ENCODE results near the gene GRIK1. TPM values are rescaled to one million over a fixed set of nuclear protein-coding genes. Genes with fewer than 3 reads are reported as not detected.
"Not testable (repeated sequence)": the region's sequence is repeated elsewhere in the genome, so short reads cannot be mapped to it uniquely, and the experiment has no call there.

The GRIK1 gene
- 5.1 TPM for total RNA-seq (ENCODE audit: insufficient read depth, low replicate concordance)

DNA sequence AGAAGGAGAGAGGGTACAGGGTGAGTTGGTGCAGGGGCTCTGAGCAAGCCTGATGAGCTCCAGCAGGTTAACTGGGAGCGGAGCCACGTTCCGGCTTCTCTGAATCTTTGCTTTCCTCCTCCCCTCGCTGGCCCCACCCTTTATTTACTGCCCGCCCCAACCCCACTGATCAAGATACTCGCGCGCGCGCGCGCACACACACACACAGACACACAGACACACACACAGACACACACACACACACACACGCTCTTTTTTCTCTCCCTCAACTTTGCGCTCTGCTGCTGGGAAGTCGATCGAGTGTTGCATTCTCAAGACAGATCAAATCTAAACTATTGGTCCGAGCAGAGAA, at the start of gene GRIK1:
GRIK1 (minus strand) TSS at position 73 of the 352 bp plus-strand sequence.
- DNase-seq (ENCODE audit: low spot score): no peak

DNA sequence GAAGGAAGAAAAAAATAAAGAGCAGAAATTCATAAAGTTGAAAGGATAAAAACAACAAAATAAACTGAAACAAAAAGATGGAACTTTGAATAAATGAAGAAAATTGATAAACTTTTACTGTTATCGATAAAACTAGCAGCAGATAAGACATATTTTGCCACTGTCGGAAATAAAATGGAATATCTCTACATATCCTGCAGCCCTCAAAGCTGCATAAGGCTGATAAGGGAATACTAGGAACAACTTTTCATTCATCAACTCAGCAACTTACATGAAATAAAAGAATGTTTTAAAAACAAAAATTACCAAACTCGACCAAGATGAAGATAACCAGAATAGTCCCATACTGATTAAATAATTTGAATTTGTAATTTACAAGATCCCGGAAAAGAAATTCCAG, 48.0 kb upstream of the GRIK1 start:
- no peak for DNase-seq (ENCODE audit: low spot score)

DNA sequence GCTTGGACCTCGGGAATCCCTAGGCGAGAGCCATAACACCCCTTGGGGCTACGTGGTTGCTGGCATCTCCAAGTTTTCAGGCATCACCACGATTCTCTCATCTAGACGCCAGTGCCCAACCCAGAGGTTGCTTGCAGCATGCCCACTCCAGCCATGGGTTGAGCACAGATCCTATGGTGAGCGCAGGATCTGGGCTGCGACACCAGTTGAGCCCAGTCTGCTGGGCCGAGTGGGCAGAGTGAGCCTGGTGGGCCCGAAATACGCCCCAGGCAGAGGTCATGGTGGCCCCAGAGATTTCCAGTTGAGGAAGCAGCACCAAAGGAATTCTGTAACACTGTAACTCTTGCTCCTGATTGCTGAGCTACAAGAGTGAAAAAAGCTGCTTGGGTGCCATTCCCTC, 46.1 kb upstream of the GRIK1 start:
- no peak for DNase-seq (ENCODE audit: low spot score)

DNA sequence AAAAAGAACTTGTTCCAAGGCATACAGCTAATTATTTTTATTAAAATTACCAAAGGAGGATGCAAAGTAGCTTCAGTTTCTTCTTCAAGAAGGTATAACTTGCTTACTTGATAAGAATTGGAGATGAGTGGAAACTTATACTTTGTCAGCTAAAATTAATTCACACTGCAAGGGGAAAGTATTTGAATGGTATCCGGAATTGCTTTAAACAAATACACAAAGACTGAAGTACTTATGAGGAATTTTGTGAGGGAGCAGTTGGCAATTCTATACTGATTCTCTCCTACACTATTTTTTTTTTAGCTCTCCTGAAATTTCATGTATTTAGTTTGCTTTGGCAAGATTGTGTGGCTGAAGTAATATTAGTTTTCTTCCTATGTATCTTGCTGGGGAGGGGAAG, 39.2 kb upstream of the GRIK1 start:
- DNase-seq (ENCODE audit: low spot score): no peak

DNA sequence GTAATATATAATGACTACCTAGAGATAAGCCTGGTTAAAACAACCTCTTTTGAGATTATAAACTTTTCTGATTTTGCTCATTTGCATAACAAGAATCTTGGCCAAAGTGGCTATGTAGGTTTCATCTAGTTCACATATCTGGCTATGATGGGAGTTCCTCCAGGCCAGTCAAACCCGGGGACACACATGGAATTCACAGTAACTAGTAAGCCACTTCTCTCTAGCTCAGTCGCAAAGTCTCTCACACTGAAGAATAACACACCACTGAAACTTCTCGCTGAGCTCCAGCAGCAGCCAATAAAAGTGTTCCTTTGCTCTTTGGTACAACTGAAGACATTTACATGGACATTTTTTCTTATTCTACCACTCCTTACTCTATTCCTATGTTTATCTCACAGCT, 36.0 kb upstream of the GRIK1 start:
- DNase-seq (ENCODE audit: low spot score): no peak

DNA sequence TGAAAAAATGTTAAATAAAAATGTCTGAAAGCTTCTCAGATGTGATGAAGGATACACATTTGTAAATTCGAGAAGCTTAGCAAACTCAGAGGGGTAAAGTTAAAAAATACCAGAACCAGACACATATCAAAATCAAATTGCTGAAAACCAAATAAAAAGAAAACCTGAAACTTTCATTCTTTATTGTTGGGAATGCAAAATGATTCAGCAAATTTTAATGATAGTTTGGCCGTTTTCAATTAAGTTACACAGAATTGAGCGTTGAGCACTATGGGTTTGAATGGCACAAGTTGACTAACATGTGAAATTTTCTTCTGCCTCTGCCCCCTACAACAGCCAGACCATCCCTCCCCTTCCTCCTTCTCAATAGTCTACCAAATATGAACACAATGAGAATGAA, 33.5 kb upstream of the GRIK1 start:
- DNase-seq (ENCODE audit: low spot score): no peak

DNA sequence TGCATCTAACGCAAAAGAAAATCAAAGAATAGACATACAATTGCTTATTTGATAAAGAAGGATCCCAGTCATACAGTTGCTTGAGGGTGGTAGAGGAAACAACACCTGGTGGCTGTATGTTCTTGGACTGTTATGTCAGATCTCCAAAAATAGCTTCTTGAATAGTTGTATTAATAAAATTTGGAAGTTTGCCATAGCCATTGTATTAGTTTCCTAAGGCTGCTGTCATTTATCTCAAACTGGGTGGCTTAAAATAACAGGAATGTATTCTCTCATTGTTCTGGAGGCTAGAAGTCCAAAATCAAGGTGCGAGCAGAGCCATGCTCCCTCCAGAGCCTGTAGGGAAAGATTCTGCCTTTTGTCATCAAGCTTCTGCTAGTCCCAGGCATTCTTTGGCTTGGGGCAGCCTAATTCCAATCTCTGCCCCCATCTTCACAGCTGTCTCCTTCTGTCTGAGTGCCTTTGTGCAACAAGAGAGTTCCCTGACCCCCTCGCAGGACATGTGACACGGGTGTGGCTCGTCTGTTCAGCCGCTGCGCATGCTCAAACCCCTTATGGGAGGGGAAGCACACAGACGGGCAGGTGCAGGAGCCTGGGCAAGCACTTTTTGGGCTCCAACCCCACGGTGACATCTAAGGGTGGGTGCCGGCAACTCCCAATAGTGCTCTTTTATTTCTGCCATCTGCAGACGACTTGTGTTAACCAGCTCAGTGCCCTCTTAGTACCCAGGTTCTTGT, 21.7 kb upstream of the GRIK1 start:
- no peak for DNase-seq (ENCODE audit: low spot score)

DNA sequence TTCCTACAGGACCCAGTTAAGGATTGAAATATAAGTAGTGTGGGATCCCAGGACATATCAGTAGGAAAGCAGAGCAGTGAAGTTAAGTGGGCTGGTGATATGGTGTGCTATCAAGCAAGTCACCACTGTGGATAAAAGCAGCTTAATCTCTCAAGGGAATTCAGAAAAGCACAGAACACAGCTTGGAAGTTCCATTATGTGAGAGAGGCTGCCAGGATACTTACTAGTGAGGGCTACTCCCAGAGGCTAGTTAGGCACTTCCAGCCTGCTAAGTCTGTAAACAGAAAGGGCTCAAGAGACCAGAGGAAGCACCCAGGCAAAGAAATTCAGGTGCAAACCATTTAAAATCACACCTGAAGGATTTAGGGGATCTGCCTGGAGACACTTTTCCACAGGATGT, 18.8 kb upstream of the GRIK1 start:
- no peak for DNase-seq (ENCODE audit: low spot score)

DNA sequence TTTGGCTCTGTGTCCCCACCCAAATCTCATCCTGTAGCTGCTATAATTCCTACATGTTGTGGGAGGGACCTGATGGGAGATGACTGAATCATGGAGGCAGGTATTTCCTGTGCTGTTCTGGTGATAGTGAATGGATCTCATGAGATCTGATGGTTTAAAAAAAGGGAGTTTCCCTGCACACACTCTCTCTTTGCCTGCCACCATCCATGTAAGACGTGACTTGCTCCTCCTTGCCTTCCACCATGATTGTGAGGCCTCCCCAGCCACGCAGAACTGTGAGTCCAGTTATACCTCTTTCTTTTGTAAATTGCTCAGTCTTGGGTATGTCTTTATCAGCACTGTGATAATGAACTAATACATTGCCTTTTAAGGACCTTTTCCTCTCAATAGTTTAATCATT, 18.2 kb upstream of the GRIK1 start:
- DNase-seq (ENCODE audit: low spot score): not testable (repeated sequence)

DNA sequence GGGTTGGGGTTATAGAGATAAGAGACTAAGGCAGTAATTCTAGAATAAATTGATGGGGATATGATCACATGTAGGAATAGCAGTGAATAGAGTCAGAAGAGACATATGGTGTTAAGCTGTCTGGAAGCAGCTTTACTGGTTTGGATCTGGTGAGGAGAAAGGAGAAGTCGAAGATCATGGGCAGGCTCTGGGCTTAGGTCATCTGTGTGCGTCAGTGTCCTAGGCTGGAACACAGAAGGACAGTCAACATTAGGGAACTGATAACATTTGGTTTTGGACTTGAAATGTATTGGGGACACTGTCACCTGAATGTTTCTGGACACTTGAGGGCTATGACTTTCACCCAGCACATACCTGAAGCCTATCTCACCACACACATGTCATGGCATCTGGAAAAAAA, 13.9 kb upstream of the GRIK1 start:
- DNase-seq (ENCODE audit: low spot score): no peak

DNA sequence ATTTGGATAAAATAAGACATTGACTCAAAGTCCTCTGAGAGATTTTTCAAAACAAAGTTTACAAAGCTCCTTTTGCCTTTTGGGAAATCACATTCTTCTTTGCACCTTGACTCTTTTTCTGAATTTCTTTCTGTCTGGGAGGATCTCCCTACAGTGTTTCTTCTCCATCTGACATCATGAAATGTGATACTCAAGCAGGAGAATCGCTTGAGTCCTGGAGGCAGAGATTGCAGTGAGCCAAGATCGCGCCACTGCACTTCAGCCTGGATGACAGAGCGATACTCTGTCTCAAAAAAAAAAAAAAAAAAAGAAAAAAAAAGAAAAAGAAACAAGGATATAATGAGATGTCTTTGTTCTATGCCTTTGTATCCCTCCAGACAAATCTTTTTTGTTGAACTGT, 13.3 kb upstream of the GRIK1 start:
- DNase-seq (ENCODE audit: low spot score): no peak

DNA sequence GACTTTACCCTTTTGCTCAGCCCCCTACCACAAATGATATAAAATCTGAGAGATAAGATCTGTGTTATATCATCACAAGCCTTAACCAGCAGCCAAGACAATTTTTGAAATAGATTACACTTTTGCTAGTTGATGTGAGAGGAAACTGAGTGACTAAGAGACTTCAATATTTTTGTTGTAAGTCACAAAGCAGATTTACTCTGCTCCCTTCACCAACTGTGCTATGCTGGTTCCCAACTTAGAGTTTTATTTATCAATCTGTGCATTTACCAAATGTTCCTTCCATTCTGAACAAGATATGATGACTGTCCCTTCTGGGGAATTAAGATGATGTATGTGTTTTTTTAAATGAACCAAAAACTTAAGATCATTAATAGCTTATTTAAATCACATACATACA, 12.1 kb upstream of the GRIK1 start:
- no peak for DNase-seq (ENCODE audit: low spot score)

DNA sequence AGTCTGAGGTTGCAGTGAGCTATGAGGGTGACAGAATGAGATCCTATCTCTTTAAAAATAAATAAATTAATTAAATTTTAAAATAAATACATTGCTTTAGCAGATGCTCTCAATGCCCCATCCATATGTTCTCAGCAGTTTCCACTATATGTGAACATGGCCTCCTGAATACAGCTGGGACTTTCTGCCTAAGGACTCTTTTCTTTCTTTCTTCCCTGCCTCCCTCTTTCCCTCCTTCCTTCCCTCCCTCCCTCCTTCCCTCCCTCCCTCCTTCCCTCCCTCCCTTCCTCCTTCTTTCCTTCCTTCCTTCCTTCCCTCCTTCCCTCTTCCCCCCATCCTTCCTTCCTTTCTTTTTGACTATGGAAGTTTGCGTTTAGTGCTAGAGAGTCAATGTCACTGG, 10.2 kb upstream of the GRIK1 start:
- no peak for DNase-seq (ENCODE audit: low spot score)

DNA sequence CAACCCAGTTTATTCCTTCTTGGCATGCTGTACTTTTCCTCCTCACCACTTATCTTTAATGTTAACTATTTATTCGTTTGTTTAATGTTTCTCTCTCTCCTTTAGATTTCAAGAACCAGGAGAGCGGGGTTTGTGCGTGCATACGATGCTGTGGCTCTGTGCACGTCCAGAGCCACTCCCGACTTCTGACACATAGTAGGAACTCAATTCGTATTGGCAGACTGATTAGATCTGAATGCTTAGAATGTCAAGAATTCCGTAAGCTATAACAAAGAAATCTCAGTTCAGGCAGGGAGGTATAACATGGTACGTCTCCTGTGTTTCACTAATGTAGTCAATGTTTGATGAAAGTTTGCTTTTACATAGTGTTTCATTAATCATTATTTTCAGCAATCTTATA, 7.3 kb upstream of the GRIK1 start:
- no peak for DNase-seq (ENCODE audit: low spot score)

DNA sequence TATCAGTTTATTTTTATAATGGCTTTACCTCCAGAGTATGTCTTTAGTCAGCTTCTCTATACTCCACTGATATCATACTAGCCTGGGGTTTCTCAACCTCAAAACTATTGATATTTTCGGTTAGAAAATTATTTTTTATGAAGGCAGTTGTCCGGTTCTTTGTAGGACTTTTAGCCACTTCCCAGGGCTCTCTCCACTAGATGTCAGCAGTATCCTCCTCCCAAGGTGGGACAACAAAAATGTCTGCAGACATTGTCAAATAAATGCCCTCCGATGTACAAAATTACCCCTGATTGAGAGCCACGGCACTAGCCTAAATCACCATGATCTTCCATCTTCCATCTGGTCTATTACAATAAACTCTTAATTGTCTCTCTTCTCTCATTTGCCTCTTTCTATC, 4.1 kb upstream of the GRIK1 start:
- no peak for DNase-seq (ENCODE audit: low spot score)

DNA sequence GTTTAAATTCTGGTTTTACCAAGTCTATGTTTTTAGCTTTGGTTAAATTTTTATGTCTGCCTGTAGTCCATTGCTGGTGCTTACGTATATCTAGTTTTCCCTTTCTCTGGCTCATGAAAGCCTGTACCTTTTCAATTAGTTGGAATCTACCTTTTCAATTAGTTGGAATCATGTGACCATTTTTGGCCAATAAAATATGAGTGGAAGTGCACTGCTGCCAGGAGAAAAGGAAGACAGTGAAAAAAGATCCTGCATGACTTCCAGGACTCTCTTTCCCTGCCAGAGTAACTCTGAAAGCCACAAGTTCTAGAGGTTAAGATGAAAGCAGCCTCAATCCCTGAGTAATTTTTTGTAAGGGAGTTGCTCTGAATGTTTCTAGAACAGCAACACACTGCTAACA, 2.2 kb upstream of the GRIK1 start:
- DNase-seq (ENCODE audit: low spot score): no peak

DNA sequence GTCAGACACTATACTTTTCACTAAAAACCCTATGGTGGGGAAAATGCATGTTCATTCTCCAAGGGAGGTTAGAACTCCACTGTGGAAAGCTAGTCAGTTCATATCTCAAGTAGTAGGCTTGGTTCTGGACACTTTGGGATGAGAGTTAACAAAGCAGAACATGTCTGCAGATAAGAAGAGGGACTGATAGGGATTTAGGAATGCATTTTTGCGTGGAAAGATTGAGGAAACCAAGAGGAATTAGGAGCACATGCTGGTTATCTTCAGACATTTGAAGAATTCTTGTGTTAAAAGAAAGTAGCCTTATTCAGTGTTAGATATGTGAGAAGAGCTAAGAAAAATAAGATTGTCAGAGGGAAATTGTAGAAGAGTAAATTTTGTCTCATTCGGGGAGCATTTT, 1.2 kb upstream of the GRIK1 start:
- peak; percentile 57 for DNase-seq (ENCODE audit: low spot score)

DNA sequence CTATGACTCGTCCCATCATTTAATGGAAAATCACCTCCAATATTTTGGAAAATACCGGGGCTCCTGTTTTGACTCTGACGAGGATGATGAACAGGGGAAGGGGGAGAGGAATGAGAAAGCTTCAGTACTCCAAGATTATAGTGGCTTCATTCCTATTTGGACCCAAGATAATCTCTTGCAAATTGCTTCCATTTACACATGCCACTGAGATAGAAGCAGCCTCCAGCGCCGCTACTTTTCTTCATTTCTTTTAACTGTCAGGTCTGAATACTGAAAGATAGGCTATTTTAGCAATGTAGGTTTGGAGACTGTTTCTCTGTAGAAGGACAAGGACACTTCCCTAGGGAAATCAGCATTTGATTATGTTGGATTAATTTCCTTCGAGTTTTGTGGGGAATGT, 565 bp upstream of the GRIK1 start:
- DNase-seq (ENCODE audit: low spot score): no peak

DNA sequence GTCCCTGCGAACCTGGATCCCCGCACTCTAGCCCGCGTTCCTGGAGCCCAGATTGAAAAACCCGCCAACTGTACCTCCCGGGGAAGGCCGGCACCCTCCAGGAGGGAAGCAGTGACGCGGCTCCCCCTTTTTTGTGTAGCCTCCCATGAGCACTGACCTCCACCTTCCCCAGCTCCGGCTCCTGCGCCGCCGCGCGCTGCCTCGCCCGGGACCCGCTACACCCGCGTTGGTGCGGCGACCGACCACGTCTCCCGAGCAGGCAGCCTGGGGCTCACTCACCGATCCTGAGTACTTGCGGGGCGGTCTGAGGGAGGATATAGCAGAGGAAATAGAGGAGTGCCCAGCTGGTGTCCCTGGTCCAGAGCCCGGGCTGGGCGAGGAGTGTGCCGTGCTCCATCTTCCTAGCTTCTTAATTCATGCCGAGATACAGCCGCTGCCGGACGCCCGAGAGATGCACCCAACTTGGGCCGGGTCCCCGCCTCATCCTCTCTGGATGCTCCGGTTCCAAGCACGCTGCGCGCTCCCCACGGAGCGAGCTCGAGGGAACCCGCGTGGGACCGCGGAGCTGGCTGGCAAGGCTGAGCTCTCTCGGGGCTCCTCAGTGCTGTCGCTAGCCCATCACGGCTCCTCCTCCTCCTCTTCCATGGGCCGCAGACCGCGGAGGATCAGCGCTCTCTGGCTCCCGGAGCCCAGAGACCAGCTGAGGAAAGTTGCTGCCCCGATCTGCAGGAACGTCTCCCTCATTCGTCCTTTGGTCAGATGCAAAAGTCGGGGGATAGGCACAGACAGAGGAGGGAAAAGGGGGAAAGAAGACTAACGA, 482 bp downstream of the GRIK1 start:
- peak; percentile 54 for DNase-seq (ENCODE audit: low spot score)

DNA sequence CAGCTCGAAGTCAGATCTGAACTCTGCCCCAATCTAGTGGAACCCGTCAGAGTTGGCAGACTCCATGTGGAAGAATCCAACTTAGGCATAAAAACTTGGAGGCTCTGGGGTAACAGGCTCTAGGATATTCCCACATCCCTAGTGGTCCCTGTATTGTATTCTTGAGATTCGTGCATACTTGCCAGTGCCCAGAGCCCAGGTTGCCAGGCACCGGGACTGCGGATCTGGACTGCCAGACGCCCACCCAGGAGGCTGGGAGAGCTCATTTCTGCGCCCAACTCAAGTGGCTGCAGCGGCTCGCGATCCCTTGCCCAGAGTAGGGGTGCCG, 1.1 kb downstream of the GRIK1 start:
- DNase-seq (ENCODE audit: low spot score): no peak

DNA sequence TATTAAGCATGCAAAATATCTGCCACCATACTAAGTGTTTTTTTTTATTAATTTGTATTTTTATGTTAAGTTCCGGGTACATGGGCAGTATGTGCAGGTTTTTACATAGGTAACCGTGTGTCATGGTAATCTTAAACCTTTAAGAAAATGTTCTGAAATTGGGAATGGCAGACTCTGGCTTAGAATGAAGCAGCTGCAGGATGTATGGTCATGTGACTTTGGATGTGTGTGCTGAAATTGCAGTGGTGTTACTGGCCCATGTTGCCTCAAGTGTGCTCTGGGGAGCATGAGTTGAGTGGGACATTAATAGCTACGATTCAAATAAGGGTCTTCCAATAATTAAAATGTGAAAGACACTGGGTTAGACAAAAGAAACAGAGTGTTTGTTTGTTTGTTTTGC, 6.7 kb downstream of the GRIK1 start:
- DNase-seq (ENCODE audit: low spot score): no peak

DNA sequence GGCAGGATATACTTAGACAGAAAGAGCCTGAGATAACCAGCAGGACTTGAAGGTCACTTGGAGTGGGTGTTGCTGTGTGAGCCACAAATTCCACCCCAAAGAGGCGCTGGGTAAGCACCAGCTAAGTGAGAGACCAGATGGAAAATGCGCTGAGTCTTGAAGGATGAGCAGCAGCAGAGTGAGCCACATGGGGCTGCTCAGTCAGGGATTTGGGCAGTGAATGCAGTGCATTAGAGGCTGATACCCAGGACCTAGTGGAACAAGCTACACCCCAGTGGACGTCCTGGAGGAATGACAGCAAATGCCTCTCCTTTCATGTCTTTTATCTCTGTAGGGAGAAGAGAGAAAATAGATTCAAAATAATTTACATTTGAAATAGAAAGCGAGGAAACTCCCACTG, 11.3 kb downstream of the GRIK1 start:
- DNase-seq (ENCODE audit: low spot score): peak; percentile 10

DNA sequence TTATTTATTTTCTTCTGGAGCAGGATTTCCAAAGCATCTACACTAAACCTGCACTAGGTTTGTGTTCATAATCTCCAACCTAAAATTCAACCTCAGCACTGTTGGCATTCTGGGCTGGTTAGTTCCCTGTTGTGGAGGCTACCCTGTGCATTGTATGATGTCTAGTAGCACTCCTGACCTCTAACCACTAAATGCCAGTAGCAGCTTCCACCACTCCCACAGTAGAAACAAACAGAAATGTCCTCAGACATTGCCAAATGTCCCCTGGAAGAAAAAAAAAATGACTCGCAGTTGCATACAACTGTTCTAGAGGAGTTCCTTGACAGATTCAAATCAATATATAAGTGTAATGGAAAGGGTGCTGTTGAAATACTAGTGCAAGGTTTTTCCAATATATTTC, 18.9 kb downstream of the GRIK1 start:
- DNase-seq (ENCODE audit: low spot score): no peak

DNA sequence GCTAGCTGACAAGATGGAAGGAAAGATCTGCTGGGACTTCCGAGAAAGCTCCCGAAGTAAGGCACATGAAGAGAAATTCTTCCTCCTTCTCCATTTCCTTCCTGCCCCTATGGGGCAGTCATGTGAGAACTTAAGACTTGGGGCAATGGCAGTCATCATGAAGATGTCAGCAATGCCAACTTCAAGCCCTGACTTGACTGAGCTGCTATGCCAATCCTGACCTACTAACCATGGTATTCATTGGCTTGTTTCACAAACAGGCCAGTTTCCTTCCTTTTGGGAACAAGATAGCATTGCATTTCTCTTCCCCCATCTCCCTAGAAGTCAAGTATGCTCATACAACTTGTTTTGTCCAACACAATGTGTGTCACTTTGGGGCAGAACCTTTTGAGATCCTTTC, 25.5 kb downstream of the GRIK1 start:
- DNase-seq (ENCODE audit: low spot score): no peak
